Smooth muscle cell (in vitro differentiated cells): ENCODE results near the gene MMP15. TPM values are rescaled to one million over a fixed set of nuclear protein-coding genes. Genes with fewer than 3 reads are reported as not detected.
"Not testable (repeated sequence)": the region's sequence is repeated elsewhere in the genome, so short reads cannot be mapped to it uniquely, and the experiment has no call there.

Experiments
- DNase-seq: peaks from one replicate; lab custom pipeline; 2025; ENCODE audit not compliant: unreplicated experiment; lab: John Stamatoyannopoulos, UW
- H2AFZ ChIP-seq: fragments of 200-600 bp; sonication (generic); 2 replicates; pipeline ENCODE4 v1.6.0; 2016; ENCODE audit warnings: antibody characterized with exemption, low read depth, mild to moderate bottlenecking
- H3F3A ChIP-seq: fragments of 200-600 bp; sonication (generic); 2 replicates; pipeline ENCODE4 v1.6.0; 2017; ENCODE audit warnings: antibody characterized with exemption, low read depth
- H3K27ac ChIP-seq: fragments of 200-600 bp; sonication (generic); 2 replicates; pipeline ENCODE4 v1.5.1; 2016; ENCODE audit warnings: low read depth, mild to moderate bottlenecking
- H3K27me3 ChIP-seq: fragments of 200-600 bp; sonication (generic); 2 replicates; pipeline ENCODE4 v1.6.1; 2016; ENCODE audit warnings: low read depth, mild to moderate bottlenecking
- H3K36me3 ChIP-seq: fragments of 200-600 bp; sonication (generic); 2 replicates; pipeline ENCODE4 v1.5.1; 2016; ENCODE audit warnings: low read depth
- H3K4me1 ChIP-seq: fragments of 200-600 bp; sonication (generic); 2 replicates; pipeline ENCODE4 v1.5.1; 2016; ENCODE audit warnings: low read depth
- H3K4me2 ChIP-seq: fragments of 200-600 bp; sonication (generic); 2 replicates; pipeline ENCODE4 v1.6.0; 2016; ENCODE audit warnings: mild to moderate bottlenecking
- H3K4me3 ChIP-seq: fragments of 200-600 bp; sonication (generic); 2 replicates; pipeline ENCODE4 v1.5.1; 2016; ENCODE audit warnings: mild to moderate bottlenecking
- H3K79me2 ChIP-seq: fragments of 200-600 bp; sonication (generic); 2 replicates; pipeline ENCODE4 v1.6.0; 2016; ENCODE audit warnings: low read depth, mild to moderate bottlenecking
- H3K9ac ChIP-seq: fragments of 200-600 bp; sonication (generic); 2 replicates; pipeline ENCODE4 v1.6.0; 2016; ENCODE audit warnings: low read depth
- H3K9me3 ChIP-seq: fragments of 200-600 bp; sonication (generic); replicated peaks from 2 replicates; pipeline ENCODE4 v1.5.1; 2016; ENCODE audit warnings: low read depth
- H4K20me1 ChIP-seq: fragments of 200-600 bp; sonication (generic); 2 replicates; pipeline ENCODE4 v1.6.0; 2016; ENCODE audit warnings: low read depth
- CTCF ChIP-seq: fragments of 200-600 bp; sonication (generic); IDR thresholded peaks from 2 replicates; pipeline ENCODE4 v1.5.1; 2017; ENCODE audit warnings: borderline replicate concordance, mild to moderate bottlenecking, antibody characterized with exemption; ENCODE audit not compliant: insufficient read depth, poor library complexity, severe bottlenecking
- WGBS: methylation state at CpG from one replicate; pipeline ENCODE4 v1.1.7; 2016; ENCODE audit warnings: low lambda C conversion rate; 5-methylcytosine and 5-hydroxymethylcytosine counted together
- polyA plus RNA-seq: library from polyadenylated mRNA; unstranded; fragments of >200 nt; fragmentation: Nextera tagmentation; extraction: Ambion mirVana; gene quantifications from 2 replicates; pipeline ENCODE4 v1.2.1, GENCODE V29; 2016
- total RNA-seq: library from RNA; depleted of rRNA; stranded (reverse); fragments of >200 nt; gene quantifications from 2 replicates; pipeline ENCODE4 v1.2.3, GENCODE V29; 2014

The MMP15 gene
- total and polyA plus RNA-seq, 2 experiments from 2014 or later, result 2.3 to 5.2 TPM

- Histone ChIP-seq H3K4me3 (no peak overlapping the region), H3K4me2 (no peak overlapping the region), H3K27me3 (no peaks in the 10 kb centered on the region), H3K27ac (no peak overlapping the region), H3K4me1 (no peaks in the 10 kb centered on the region), H3K9me3 (no peaks in the 10 kb centered on the region), H3F3A (no peaks in the 10 kb centered on the region), H3K79me2 (no peaks in the 10 kb centered on the region), H3K9ac (no peak overlapping the region), H4K20me1 (no peaks in the 10 kb centered on the region), H3K36me3 (no peaks in the 10 kb centered on the region), H2AFZ (no peak overlapping the region)
- DNase-seq, result no peak
- TF ChIP-seq CTCF, result no peak
- 86% methylated on average over 19 of the region's 19 CpGs for WGBS
These were observed 61.0 kb downstream of the MMP15 start for GRCh38 chr16:58086381-58087208.

GRCh38 chr16:58087209-58087913 is 61.8 kb downstream of the MMP15 start:
- Histone ChIP-seq H3K36me3 (no peaks in the 10 kb centered on the region), H3K27me3 (no peaks in the 10 kb centered on the region), H3K9me3 (no peaks in the 10 kb centered on the region), H4K20me1 (no peaks in the 10 kb centered on the region), H3K4me2 (no peak overlapping the region), H3F3A (no peaks in the 10 kb centered on the region), H3K4me1 (no peaks in the 10 kb centered on the region), H3K27ac (no peak overlapping the region), H3K9ac (no peak overlapping the region), H3K79me2 (no peaks in the 10 kb centered on the region), H2AFZ (no peak overlapping the region), H3K4me3 (no peak overlapping the region)
- no peak for TF ChIP-seq CTCF
- WGBS, result 93% methylated on average over 22 of the region's 23 CpGs
- DNase-seq, result no peak

- H4K20me1 ChIP-seq, result no peaks in the 10 kb centered on the region
- no peaks in the 10 kb centered on the region for H3K4me1 ChIP-seq
- WGBS, result 84% methylated on average over 8 of the region's 9 CpGs
- no peaks in the 10 kb centered on the region for H3K36me3 ChIP-seq
- no peak overlapping the region for H3K4me2 ChIP-seq
- no peaks in the 10 kb centered on the region for H3F3A ChIP-seq
- no peak overlapping the region for H3K9ac ChIP-seq
- H3K9me3 ChIP-seq, result no peaks in the 10 kb centered on the region
- DNase-seq, result no peak
- H3K4me3 ChIP-seq, result no peak overlapping the region
- H3K27me3 ChIP-seq, result no peaks in the 10 kb centered on the region
- H2AFZ ChIP-seq, result no peak overlapping the region
- TF ChIP-seq CTCF, result no peak
- H3K79me2 ChIP-seq, result no peaks in the 10 kb centered on the region
- no peak overlapping the region for H3K27ac ChIP-seq
These were observed 62.5 kb downstream of the MMP15 start for GRCh38 chr16:58088091-58088490.

- not testable (repeated sequence) for H3K9ac ChIP-seq, H3K36me3 ChIP-seq, H3K27me3 ChIP-seq, H3K27ac ChIP-seq, DNase-seq, H4K20me1 ChIP-seq, H3K4me3 ChIP-seq, H3F3A ChIP-seq, H3K79me2 ChIP-seq, H3K9me3 ChIP-seq, H2AFZ ChIP-seq, H3K4me1 ChIP-seq, H3K4me2 ChIP-seq
- WGBS, result 94% methylated on average over 3 of the region's 3 CpGs
These were observed 64.8 kb downstream of the MMP15 start for GRCh38 chr16:58090396-58090795.
